Anterior cingulate cortex (tissue), 58 donors: ENCODE data around the gene ADGRF3.
"Not testable (repeated sequence)": the region's sequence is repeated elsewhere in the genome, so short reads cannot be mapped to it uniquely, and the experiment has no call there.

Source experiments
- DNase-seq, 58 donors: peaks; one replicate each; lab custom pipeline; 2025; lab: John Stamatoyannopoulos, UW

The ADGRF3 gene, protein sequence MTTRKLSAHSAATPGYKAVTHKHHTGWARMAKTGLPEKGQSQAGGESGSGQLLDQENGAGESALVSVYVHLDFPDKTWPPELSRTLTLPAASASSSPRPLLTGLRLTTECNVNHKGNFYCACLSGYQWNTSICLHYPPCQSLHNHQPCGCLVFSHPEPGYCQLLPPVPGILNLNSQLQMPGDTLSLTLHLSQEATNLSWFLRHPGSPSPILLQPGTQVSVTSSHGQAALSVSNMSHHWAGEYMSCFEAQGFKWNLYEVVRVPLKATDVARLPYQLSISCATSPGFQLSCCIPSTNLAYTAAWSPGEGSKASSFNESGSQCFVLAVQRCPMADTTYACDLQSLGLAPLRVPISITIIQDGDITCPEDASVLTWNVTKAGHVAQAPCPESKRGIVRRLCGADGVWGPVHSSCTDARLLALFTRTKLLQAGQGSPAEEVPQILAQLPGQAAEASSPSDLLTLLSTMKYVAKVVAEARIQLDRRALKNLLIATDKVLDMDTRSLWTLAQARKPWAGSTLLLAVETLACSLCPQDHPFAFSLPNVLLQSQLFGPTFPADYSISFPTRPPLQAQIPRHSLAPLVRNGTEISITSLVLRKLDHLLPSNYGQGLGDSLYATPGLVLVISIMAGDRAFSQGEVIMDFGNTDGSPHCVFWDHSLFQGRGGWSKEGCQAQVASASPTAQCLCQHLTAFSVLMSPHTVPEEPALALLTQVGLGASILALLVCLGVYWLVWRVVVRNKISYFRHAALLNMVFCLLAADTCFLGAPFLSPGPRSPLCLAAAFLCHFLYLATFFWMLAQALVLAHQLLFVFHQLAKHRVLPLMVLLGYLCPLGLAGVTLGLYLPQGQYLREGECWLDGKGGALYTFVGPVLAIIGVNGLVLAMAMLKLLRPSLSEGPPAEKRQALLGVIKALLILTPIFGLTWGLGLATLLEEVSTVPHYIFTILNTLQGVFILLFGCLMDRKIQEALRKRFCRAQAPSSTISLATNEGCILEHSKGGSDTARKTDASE

DNA sequence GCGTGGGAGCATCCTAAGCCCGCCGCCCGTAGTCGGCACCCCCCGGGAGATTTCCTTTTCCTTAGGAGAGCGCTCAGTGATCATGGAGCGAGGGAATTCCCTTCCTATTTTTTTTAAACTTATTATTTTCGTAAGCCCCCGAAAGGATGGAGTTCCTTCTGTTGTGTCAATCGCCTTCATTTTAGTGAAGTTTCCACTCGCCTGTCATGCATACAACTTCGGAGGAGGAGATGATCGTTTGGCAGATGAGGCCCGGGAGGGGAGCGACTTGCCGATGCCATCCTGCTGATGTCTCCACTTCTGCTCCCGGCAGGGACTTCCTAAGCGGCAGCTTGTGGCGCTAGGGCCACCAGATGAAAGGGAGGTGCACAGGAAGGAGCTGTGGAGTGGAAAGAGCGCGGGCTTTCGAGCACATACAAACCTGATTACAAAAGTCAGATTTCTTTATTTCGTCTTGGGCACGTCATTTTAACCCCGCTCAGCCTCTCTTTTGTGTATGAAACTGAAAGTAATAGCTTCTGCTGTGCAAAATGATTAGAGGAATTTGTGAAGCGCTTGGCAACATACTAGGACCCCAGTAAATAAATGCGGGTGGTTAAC lies at the start of gene ADGRF3:
ADGRF3 (minus strand) TSS at position 336 of the 600 bp plus-strand sequence. CDS start 555 bp downstream, outside the sequence.
- DNase-seq, result peak in 53 of 58 donors; percentile 6 to 71 (median 42)

DNA sequence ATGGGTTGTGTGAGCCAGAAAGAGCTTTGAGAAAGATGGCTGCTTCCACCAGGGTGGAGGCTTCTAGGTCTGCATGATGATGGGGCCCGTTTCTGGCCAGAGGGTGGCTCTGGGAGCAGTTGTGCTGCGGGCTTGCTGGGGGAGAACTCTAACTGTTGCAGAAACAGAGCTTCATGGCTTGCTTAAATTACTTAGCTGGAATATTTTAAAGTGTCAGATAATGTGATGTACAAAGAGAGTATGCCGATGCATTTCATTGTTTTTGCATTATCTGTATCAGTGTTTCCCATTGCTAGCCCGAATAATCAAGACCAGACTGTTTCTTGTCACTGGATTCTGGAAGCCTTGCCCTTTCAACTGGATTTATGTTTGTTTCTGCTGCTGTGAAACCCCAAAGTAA lies 48.8 kb upstream of the ADGRF3 start:
- DNase-seq, result no peak

DNA sequence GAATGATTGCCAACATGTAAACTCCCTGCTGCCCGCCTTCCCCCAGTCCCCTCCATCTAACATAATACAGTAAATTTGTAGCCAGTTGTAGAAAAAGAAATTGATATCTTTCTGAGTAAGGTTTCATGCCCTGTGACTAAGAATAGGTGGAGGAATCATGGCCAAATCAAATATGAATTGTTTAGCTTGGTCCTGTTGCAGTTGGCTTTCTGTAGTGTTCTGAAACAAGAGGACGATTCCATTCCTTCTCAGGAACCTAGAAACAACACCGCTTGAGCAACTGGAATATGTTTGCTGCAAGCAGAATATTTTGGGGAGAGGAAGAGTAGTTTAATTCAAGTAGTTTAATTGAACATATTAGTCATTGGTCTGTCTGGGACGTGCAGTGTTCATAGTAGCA lies 48.1 kb upstream of the ADGRF3 start:
- no peak for DNase-seq

DNA sequence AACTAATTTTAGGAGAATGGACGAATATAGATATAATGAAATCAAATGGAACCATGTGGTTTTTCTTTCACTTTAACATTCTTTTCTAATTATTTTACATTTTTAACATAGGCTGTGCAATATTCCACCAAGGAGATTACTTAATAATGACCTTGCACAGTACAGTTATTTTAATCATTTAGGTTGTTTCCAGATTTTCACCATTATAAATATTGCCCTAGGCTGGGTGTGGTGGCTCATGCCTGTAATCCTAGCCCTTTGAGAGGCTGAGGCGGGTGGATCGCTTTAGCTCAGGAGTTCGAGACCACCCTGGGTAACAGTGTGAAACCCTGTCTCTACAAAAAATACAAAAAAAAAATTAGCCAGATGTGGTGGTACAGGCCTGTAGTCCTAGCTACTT lies 40.6 kb upstream of the ADGRF3 start:
- no peak for DNase-seq

DNA sequence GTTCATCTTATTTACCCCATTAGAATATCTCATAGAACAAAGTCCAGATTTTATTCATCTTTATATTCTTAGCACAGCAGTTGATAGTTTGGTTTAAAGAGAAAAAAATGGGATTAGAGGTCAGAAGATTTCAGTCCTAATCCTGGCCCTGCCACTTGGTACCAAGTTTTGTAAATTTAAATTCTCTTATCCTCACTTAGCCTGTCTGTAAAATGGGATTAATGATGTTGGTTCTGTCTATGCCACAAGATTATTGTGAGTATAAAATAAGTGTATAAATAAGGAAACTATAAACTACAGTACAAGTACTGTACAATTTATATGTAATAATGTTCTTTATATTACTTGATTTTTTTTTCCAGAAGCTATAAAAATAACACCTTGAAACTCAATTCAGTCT lies 38.0 kb upstream of the ADGRF3 start:
- DNase-seq, result no peak

DNA sequence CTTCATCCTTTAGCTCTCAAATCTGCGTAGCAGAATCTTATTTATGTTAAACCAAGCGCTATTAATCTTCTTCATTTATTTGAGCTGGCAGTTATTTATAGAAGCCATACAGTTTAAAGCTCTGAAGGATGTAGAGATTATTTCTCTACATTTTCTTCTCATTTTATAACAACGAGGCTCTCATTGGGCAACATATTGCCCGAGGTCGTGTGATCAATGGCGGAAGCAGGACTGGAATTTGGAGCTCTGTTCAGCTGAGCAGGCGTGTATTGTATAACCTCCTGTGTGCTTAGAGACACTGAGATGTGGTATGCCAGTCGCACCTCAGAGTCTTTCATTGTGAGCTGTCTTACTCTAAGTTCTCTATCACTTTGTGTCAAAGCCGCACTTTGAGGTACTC lies 37.6 kb upstream of the ADGRF3 start:
- no peak for DNase-seq

DNA sequence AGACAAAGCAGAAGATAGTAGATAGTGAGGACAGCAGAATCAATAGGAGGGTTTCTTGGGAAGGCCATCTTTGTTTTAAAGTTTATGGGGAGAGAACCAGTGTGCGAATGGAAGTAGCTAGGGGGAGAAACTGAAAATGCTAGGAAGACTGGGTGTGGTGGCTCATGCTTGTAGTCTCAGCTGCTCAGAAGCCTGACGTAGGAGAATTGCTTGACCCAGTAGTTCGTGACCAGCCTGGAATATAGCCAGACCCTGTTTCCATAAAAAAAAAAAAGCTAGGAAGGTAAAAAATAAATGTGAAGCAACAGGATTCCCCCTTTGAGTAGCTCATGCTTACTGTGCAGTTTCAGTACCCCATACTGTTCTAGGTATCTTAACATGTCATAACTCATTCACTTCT lies 36.0 kb upstream of the ADGRF3 start:
- no peak for DNase-seq

DNA sequence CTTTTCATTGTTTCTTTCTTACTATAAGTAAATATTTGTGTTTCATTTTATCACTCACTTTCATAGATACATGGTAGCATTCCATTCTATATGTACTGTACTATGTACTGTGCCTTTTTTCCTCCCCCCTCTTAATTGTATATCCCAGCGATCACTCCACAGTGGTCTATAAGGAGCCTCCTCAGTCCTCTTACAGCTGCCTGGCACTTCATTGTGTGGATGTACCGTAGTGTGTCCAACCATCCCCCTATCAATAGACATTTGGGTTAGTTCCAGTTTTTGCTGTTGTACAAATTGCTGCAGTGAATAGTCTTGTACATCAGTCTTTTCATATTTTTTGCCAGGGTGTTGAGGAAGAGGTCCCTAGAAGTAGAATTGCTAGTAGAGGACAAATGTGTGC lies 33.7 kb upstream of the ADGRF3 start:
- DNase-seq, result no peak

DNA sequence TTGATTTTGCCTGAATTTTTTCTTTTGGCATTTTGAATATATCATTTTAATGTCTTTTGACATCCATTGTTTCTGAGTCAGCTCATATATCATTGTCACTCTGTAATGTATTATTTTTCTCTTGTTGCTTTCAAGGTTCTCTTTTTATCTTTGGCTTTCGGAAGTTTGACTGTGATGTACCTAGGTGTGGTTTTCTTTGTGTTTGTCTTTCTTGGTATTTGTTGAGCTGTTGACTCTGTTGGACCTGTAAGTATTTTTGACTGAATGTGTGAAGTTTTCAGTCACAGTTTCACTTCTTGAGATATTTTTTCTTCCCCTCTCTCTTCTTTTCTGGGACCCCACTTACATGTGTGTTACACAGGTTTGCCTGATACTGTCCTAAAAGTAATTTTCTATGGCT lies 30.2 kb upstream of the ADGRF3 start:
- DNase-seq, result no peak

DNA sequence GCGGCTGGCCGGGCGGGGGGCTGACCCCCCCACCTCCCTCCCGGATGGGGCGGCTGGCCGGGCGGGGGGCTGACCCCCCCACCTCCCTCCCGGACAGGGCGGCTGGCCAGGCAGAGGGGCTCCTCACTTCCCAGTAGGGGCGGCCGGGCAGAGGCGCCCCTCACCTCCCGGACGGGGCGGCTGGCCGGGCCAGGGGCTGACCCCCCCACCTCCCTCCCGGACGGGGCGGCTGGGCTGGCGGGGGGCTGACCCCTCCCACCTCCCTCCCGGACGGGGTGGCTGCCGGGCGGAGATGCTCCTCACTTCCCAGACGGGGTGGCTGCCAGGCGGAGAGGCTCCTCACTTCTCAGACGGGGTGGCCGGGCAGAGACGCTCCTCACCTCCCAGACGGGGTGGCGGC lies 24.3 kb upstream of the ADGRF3 start:
- DNase-seq, result not testable (repeated sequence)

DNA sequence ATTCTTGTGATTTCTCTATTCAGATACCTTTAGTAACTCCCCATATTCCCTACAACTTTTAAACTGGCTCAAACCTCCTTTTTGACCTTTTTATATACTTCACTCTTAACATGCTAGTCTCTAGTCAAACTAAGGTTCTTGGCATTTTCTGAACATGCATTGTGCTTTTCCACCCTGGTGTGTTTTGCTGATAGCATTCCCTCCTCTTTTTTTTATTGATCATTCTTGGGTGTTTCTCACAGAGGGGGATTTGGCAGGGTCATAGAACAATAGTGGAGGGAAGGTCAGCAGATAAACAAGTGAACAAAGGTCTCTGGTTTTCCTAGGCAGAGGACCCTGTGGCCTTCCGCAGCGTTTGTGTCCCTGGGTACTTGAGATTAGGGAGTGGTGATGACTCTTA lies 23.1 kb upstream of the ADGRF3 start:
- not testable (repeated sequence) for DNase-seq

DNA sequence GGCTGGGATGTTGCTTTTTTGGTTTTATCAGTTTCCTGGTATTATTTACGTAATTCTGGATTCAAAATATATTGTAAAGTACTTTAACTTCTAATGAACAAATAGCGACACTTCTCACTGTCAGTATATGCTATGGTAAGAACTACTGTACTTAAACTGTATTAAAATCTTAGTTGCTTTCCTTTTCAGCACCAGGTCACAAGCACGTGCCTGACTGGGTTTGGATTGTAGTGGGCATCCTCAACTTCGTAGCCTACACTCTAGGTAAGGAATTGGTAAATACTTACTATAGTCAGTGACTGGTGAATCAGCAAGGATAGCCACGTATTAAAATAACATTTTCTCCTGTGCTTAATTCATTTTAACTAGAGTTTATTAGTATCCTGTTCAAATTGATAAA lies 20.4 kb upstream of the ADGRF3 start:
- DNase-seq, result no peak

DNA sequence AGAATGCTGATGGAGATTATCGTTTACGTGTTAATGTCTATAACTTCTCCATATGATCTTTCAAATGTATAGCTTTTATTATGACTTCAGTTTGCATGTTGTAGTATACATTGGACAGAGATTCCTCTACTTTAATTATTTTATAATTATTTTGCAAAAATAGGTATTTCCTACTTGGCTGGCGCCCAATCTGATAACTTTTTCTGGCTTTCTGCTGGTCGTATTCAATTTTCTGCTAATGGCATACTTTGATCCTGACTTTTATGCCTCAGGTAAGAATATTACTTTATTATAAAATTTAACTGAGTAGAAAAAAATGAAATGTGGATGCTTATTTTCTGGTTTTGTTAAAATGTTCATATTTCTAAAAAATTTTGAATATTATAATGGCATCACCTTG lies 18.1 kb upstream of the ADGRF3 start:
- no peak for DNase-seq

DNA sequence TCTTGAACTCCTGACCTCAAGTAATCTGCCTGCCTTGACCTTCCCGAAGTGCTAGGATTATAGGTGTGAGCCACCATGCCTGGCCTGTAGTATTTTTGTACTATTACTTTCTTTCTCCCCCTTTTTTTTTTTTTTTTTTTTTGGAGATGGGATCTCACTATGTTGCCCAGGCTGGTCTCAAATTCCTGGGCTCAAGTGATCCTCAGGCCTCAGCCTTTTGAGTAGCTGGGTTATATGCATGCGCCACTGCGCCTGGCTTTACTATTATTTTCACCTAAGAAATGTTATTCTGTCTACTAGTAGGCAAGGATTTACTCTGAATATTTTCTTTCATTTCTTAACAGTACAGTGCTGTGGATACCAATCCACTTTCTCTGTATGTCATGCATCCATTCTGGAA lies 17.4 kb upstream of the ADGRF3 start:
- no peak for DNase-seq

DNA sequence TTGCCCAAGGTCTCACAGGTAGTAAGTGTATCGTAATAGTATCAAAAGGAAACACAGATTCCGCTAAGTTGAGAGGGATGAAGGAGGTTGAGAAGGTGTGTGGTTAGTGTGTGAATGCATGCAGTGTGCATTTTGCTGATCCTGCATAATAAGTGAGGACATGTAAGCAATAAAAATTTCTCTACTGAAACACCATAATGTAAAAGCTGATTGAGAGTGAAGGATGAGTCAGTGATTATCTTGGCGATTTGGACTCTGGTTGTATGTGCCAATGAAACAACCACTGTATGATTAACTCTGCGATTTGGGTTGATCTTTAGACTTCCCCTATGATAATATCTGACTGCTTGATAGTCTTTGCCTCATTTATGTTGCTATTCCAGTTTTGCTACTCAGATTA lies 16.7 kb upstream of the ADGRF3 start:
- DNase-seq, result no peak

DNA sequence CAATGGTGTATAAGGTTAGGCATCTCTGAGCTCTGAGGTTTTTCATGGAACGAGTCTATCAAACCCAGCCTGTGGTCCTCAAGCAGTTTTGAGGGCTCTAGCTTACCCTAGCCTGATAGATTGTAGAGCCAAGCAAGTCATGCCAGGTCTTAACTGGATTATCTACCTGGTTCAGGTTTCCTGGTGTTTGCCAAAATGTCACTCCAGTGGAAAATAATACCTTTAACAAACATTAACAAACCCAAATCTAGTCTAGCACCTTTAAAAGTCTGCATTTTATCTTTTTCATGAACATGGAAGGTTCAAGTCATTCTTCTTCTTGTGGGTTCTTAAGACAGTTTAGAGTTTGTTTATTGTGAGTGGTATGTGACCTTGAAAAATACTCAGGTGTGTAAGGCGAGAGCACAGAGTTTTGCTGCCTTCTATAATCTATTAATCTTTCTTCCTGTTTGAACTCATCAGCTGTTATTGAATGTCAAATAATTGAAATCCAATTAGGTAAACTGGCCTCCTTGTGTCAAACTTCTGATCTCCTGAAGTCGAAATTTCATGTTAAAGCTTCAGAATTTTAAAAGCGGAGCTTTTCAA lies 13.4 kb upstream of the ADGRF3 start:
- no peak for DNase-seq

DNA sequence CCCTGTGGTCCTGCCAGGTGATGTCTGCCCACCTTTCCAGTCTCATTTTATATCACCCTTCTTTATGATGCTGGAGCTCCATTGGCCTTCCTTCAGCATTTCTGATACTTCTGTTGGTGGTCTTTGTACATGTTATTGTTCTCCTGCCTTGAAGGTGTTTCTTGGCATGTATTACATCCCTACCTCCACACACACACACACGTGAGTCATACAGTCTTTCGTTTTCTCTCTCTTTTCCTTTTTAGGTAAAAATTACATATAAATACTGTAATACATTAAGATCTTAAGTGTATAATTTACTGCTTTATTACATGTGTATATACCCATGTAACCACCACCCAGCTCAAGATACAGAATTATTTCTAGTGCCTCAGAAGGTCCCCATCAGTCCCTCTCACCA lies 10.2 kb upstream of the ADGRF3 start:
- no peak for DNase-seq

DNA sequence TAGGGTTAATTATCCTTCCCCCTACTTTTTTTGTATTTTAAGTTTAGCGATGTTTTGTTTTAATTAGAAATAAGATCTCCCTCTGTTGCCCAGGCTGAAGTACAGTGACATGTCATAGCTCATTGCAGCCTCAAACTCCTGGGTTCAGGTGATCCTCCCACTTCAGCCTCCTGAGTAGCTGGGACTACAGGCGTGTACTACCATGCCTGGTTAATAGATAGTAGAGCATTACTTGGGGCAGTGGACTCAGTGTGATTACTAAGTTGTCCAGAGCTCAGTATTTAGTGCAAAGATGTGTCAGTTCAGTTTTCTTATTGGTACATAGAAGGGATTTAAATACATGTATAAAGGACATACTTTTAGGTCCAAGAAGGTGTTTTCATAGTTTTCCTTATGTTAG lies 9.5 kb upstream of the ADGRF3 start:
- no peak for DNase-seq

DNA sequence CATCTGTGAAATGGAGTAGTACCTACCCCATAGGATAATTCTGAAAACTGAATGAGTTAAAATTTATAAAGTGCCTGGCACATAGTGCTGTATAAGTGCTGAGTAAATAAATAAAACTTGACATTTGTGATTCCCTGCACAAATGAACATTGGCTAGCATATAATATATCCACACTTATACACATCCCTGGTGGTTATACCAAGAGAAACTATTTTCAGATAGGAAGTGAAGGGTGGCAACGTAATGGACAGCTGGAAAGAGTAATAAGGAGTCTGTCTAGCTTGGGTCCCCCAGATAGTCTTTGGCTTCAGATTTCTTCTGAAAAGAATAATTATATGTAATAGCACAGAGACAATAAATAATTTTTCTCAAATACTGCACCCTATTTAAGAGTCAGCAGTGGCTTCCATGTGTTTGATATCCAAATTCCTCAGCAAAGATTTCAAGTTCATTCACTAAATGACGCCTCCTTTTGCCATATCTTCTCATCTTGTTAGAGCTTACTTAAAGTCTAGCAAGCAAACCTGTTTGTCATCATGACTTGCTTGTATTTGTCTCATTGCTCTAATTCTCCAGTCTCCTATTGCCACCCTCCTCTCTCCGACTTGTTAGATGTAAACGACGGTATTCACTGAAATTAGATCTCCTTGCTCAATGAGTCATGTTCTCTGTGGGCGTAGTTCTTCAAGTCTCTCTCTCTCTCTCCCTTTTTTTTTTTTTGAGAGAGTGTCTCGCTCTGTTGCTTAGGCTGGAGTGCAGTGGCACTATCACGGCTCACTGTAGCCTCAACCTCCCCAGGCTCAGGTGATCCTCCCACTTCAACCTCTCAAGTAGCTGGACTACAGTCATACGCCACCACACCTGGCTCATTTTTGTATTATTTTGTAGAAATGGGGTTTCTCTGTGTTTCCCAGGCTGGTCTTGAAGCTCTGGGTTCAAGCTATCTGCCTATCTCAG lies 8.7 kb upstream of the ADGRF3 start:
- DNase-seq, result peak in 3 of 58 donors; percentile 3 to 38 (median 28)
